Neural crest cell (in vitro differentiated cells): ENCODE results near the gene HDGFL2. TPM values are rescaled to one million over a fixed set of nuclear protein-coding genes. Genes with fewer than 3 reads are reported as not detected.

Experiments used
- DNase-seq: peaks from one replicate; pipeline ENCODE4 v3.0.0; 2021; ENCODE audit warnings: low read depth, mixed read lengths, low spot score
- H3K27ac Mint-ChIP-seq: one replicate; pipeline ENCODE4 v1.8.0; 2021; ENCODE audit warnings: mild to moderate bottlenecking, mixed read lengths; ENCODE audit not compliant: unreplicated experiment
- H3K27me3 Mint-ChIP-seq: 2 replicates; pipeline ENCODE4 v1.8.0; 2021; ENCODE audit warnings: low read depth, mild to moderate bottlenecking, mixed read lengths
- H3K36me3 Mint-ChIP-seq: 2 replicates; pipeline ENCODE4 v1.8.0; 2021; ENCODE audit warnings: low read depth, mild to moderate bottlenecking, mixed read lengths
- H3K4me1 Mint-ChIP-seq: 2 replicates; pipeline ENCODE4 v1.8.0; 2021; ENCODE audit warnings: mixed read lengths
- H3K4me3 Mint-ChIP-seq: one replicate; pipeline ENCODE4 v1.8.0; 2021; ENCODE audit warnings: mild to moderate bottlenecking, mixed read lengths
- H3K9me3 Mint-ChIP-seq: 2 replicates; pipeline ENCODE4 v1.8.0; 2021; ENCODE audit warnings: mixed read lengths
- CTCF ChIP-seq: fragments of 200-600 bp; sonication (generic); conservative IDR thresholded peaks from 2 replicates; pipeline ENCODE4 v1.5.0; 2021; ENCODE audit warnings: antibody characterized with exemption, mild to moderate bottlenecking
- total RNA-seq: library from RNA; stranded (reverse); gene quantifications from 2 replicates; pipeline ENCODE4 v1.2.1, GENCODE V29; 2021

Gene HDGFL2
- total RNA-seq, 1 donor from 2014 or later: 110 TPM

- Mint-ChIP-seq H3K27me3 (no peaks in the 10 kb centered on the region), H3K9me3 (no peaks in the 10 kb centered on the region), H3K4me1 (no peaks in the 10 kb centered on the region), H3K27ac (no peak overlapping the region), H3K36me3 (no peaks in the 10 kb centered on the region), H3K4me3 (no peak overlapping the region)
- no peak for DNase-seq
- no peak for TF ChIP-seq CTCF
These were observed 24.2 kb downstream of the HDGFL2 start for GRCh38 chr19:4496304-4496703.

DNA sequence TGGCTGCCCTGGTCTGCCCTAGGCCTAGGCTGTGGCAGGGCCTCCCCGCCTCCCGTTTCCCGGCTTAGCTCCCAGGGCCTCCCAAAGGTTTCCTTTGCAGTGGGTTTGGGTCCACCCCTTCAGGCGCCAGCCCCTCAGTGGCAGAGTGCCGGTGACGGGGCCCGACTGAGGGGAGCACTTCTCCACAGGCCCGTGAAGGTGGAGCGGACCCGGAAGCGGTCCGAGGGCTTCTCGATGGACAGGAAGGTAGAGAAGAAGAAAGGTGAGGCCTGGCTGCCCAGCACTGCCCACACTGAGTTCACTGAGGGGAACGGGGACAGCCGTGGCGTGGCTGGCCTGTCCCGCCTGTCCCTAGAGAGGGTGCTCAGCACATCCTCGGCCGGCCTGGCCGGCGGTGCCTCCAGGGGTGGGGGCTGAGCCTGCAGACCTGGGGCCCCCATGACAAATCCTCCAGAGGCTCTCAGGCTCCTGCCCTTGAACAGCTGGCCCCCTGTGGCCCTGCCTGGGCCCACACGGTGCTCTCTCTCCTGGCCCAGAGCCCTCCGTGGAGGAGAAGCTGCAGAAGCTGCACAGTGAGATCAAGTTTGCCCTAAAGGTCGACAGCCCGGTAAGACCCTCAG, 25.8 kb downstream of the HDGFL2 start:
- Mint-ChIP-seq H3K4me3 (no peak overlapping the region), H3K27ac (no peak overlapping the region), H3K27me3 (no peaks in the 10 kb centered on the region), H3K36me3 (no peaks in the 10 kb centered on the region), H3K4me1 (no peaks in the 10 kb centered on the region), H3K9me3 (no peaks in the 10 kb centered on the region)
- no peak for TF ChIP-seq CTCF
- DNase-seq: no peak

DNA sequence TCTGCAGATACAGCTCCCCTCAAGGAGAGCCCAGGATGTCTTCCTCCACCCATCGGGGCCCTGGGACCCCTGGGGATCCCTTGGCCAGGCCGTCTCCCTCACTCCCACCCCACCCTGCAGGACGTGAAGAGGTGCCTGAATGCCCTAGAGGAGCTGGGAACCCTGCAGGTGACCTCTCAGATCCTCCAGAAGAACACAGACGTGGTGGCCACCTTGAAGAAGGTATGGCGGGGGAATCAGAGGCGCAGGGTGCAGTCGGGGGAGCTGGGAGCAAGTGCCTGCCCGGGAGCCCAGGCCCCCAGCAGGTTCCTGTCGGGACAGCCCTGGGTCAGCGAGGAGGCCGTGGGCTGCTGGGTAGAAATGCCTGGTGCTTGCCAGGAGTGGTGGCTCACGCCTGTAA, 26.6 kb downstream of the HDGFL2 start:
- Mint-ChIP-seq H3K4me3 (no peak overlapping the region), H3K4me1 (no peaks in the 10 kb centered on the region), H3K27ac (no peak overlapping the region), H3K27me3 (no peaks in the 10 kb centered on the region), H3K36me3 (no peaks in the 10 kb centered on the region), H3K9me3 (no peaks in the 10 kb centered on the region)
- TF ChIP-seq CTCF: no peak
- DNase-seq: no peak

GRCh38 chr19:4499318-4499717, 27.2 kb downstream of the HDGFL2 start:
- H3K27ac Mint-ChIP-seq: no peak overlapping the region
- no peak for DNase-seq

DNA sequence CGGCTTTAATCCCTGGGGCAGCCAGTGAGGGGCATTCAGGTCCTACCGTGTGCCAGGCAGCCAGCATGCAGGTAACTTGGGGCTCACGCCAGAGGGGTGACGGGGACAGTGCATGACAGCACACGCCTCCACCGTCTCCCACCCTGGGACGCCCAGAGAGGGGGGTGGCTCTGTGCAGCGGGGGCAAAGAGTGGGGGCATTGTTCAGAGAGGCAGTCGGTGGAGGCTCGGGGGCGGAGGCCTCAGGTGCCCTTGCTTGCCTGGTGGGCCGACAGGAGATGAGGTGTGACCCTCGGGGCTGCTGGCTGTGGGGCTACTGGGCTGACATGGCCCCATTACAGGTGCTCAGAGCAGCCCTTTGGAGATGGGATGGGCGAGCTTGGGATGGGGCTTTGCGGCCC, 27.8 kb downstream of the HDGFL2 start:
- H3K27me3 Mint-ChIP-seq: no peaks in the 10 kb centered on the region
- no peaks in the 10 kb centered on the region for H3K9me3 Mint-ChIP-seq
- H3K4me3 Mint-ChIP-seq: no peak overlapping the region

More at GRCh38 chr19:4499318-4499717, 27.2 kb downstream of the HDGFL2 start:
- no peaks in the 10 kb centered on the region for H3K4me1 Mint-ChIP-seq
- TF ChIP-seq CTCF: no peak
- no peaks in the 10 kb centered on the region for H3K9me3 Mint-ChIP-seq
- no peak overlapping the region for H3K4me3 Mint-ChIP-seq
- H3K27me3 Mint-ChIP-seq: no peaks in the 10 kb centered on the region
- H3K36me3 Mint-ChIP-seq: no peaks in the 10 kb centered on the region

More for the DNA sequence above, 27.8 kb downstream of the HDGFL2 start:
- no peak for TF ChIP-seq CTCF
- Mint-ChIP-seq H3K4me1 (no peaks in the 10 kb centered on the region), H3K36me3 (no peaks in the 10 kb centered on the region), H3K27ac (no peak overlapping the region)
- no peak for DNase-seq
